Esophagus muscularis mucosa (tissue), 3 donors: ENCODE measurements around the gene NUCB1.

Source experiments
- CTCF ChIP-seq, 3 experiments: fragments of 200-600 bp in 2 of 3; fragments of 450-650 bp in 1 of 3; sonication (generic) in 2 of 3; IDR thresholded peaks; one replicate each; pipeline ENCODE4 v1.5.1; 2017 to 2019; ENCODE audit warnings: antibody characterized with exemption in 3 of 3, mild to moderate bottlenecking in 2 of 3, moderate library complexity in 1 of 3
- POLR2A ChIP-seq: fragments of 450-650 bp; IDR thresholded peaks from one replicate; pipeline ENCODE4 v1.6.1; 2017; ENCODE audit warnings: antibody characterized with exemption, moderate library complexity, mild to moderate bottlenecking, low read depth

DNA sequence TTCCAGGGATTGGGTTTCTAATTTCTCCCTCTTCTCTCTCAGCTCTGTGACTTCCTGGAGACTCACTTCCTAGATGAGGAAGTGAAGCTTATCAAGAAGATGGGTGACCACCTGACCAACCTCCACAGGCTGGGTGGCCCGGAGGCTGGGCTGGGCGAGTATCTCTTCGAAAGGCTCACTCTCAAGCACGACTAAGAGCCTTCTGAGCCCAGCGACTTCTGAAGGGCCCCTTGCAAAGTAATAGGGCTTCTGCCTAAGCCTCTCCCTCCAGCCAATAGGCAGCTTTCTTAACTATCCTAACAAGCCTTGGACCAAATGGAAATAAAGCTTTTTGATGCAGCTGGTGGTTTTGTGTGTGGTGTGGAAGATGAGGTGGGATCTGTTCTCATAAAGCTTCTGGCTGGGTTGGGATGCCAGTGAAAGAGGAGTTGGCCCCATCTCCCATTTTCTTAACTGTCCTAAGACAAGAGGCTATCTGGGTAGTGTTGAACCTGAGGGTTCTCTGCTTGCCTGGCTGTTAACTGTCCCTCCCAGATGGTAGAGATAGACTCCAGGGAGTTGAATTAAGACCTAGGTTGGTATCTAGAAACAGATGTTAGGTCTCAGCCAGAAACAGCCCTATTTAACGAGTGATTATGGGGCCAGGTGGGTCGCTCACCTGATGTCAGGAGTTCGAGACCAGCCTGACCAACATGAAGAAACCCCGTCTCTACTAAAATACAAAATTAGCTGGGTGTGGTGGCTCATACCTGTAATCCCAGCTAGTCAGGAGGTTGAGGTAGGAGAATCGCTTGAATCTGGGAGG lies 66.6 kb downstream of the NUCB1 start:
- no peak for TF ChIP-seq CTCF (IDR thresholded peaks at IDR 0.05)
- TF ChIP-seq POLR2A, result no peak
